CD4-positive, CD25-positive, alpha-beta regulatory T cell (primary cell): ENCODE measurements around the gene PDE2A. TPM values are rescaled to one million over a fixed set of nuclear protein-coding genes. Genes with fewer than 3 reads are reported as not detected.

ENCODE experiments used
- ATAC-seq, 2 donors: fragments of 150-1000 bp; cut with Tn5 transposase; one replicate each; pipeline ENCODE4 v1.10.0; 2021; ENCODE audit warnings: low read depth in 2 of 2, moderate number of reproducible peaks in 2 of 2, moderate library complexity in 1 of 2
- DNase-seq, 3 donors: peaks; one replicate each; pipeline versions ENCODE4 v3.0.0 to v3.0.0-alpha.2; 2012 to 2022; ENCODE audit warnings: mixed read lengths in 1 of 3
- H3K27ac ChIP-seq: one replicate; pipeline ENCODE4 v1.7.0; 2013; ENCODE audit warnings: mild to moderate bottlenecking, low read length; ENCODE audit not compliant: insufficient read depth, poor library complexity, severe bottlenecking
- H3K27me3 ChIP-seq: one replicate; pipeline ENCODE4 v1.7.0; 2013; ENCODE audit warnings: low read length; ENCODE audit not compliant: control insufficient read depth, insufficient read depth
- H3K36me3 ChIP-seq: one replicate; pipeline ENCODE4 v1.7.0; 2013; ENCODE audit warnings: mild to moderate bottlenecking, low read length, moderate library complexity; ENCODE audit not compliant: control insufficient read depth, insufficient read depth
- H3K4me1 ChIP-seq: 2 replicates; pipeline ENCODE4 v1.7.0; 2013; ENCODE audit warnings: mild to moderate bottlenecking, low read length; ENCODE audit not compliant: insufficient read depth, control insufficient read depth, poor library complexity, severe bottlenecking
- H3K4me3 ChIP-seq: one replicate; pipeline ENCODE4 v1.7.0; 2013; ENCODE audit warnings: low read depth, mild to moderate bottlenecking, low read length, moderate library complexity
- H3K9me3 ChIP-seq, 2 experiments: 1 replicate in 1 of 2; 2 replicates in 1 of 2; pipeline ENCODE4 v1.7.0; 2013; ENCODE audit warnings: low read length in 2 of 2, mild to moderate bottlenecking in 1 of 2, moderate library complexity in 1 of 2; ENCODE audit not compliant: control insufficient read depth in 2 of 2
- H3K27ac Mint-ChIP-seq, 3 donors: one replicate each; pipeline ENCODE4 v1.8.0; 2020 to 2022; ENCODE audit warnings: mild to moderate bottlenecking in 3 of 3, mixed read lengths in 3 of 3, moderate library complexity in 2 of 3
- H3K27me3 Mint-ChIP-seq: one replicate; pipeline ENCODE4 v1.8.0; 2022; ENCODE audit warnings: mild to moderate bottlenecking, mixed read lengths
- H3K36me3 Mint-ChIP-seq: one replicate; pipeline ENCODE4 v1.8.0; 2020; ENCODE audit warnings: mixed read lengths
- H3K4me1 Mint-ChIP-seq, 4 donors: one replicate each; pipeline ENCODE4 v1.8.0; 2020 to 2022; ENCODE audit warnings: mixed read lengths in 4 of 4, mild to moderate bottlenecking in 1 of 4
- H3K4me3 Mint-ChIP-seq, 4 donors: one replicate each; pipeline ENCODE4 v1.8.0; 2020 to 2022; ENCODE audit warnings: mild to moderate bottlenecking in 4 of 4, mixed read lengths in 4 of 4, moderate library complexity in 3 of 4
- H3K9me3 Mint-ChIP-seq, 7 donors: one replicate each; pipeline ENCODE4 v1.8.0; 2020 to 2022; ENCODE audit warnings: mixed read lengths in 7 of 7, mild to moderate bottlenecking in 3 of 7, moderate library complexity in 2 of 7
- polyA plus RNA-seq, 4 donors: library from polyadenylated mRNA; unstranded; fragments of 300-500 nt; fragmentation: Illumina TruSeq; gene quantifications; one replicate each; pipeline ENCODE4 v1.2.3, GENCODE V29; 2021
- total RNA-seq: library from RNA; stranded (reverse); gene quantifications from one replicate; pipeline ENCODE4 v1.2.3, GENCODE V29; 2022

Gene PDE2A
- total and polyA plus RNA-seq, 5 donors from 2014 or later, result 6.7 TPM; not detected in 4

GRCh38 chr11:72704028-72704782 is 30.0 kb upstream of the PDE2A start:
- H3K4me3 Mint-ChIP-seq, result no peak overlapping the region
- ATAC-seq, result no peak

GRCh38 chr11:72703267-72704008 is 29.2 kb upstream of the PDE2A start:
- Histone ChIP-seq H3K36me3 (peaks cover 84% of the 10 kb centered on the region), H3K27ac (no peak overlapping the region), H3K9me3 (no peaks in the 10 kb centered on the region), H3K27me3 (no peaks in the 10 kb centered on the region), H3K4me3 (no peak overlapping the region), H3K4me1 (no peaks in the 10 kb centered on the region)
- DNase-seq (no peak), ATAC-seq (no peak)
- Mint-ChIP-seq H3K27ac (no peak overlapping the region), H3K4me3 (no peak overlapping the region), H3K27me3 (no peaks in the 10 kb centered on the region), H3K9me3 (no peaks in the 10 kb centered on the region), H3K36me3 (peaks cover 44% of the 10 kb centered on the region), H3K4me1 (peaks cover 0 to 7% (median 6%) of the 10 kb centered on the region in 4 donors)

More at GRCh38 chr11:72704028-72704782, 30.0 kb upstream of the PDE2A start:
- DNase-seq, result no peak
- Mint-ChIP-seq H3K36me3 (peaks cover 40% of the 10 kb centered on the region), H3K27ac (no peak overlapping the region), H3K27me3 (no peaks in the 10 kb centered on the region), H3K9me3 (no peaks in the 10 kb centered on the region), H3K4me1 (peaks cover 0 to 11% (median 6%) of the 10 kb centered on the region in 4 donors)
- no peaks in the 10 kb centered on the region for H3K4me1 ChIP-seq
- H3K27me3 ChIP-seq, result no peaks in the 10 kb centered on the region
- no peaks in the 10 kb centered on the region for H3K9me3 ChIP-seq
- H3K4me3 ChIP-seq, result no peak overlapping the region
- H3K27ac ChIP-seq, result no peak overlapping the region
- peaks cover 83% of the 10 kb centered on the region for H3K36me3 ChIP-seq

- Mint-ChIP-seq H3K4me1 (peaks cover 0 to 6% (median 5%) of the 10 kb centered on the region in 4 donors), H3K9me3 (no peaks in the 10 kb centered on the region), H3K27ac (peak overlapping the region in 1 of 3 donors; percentile 65), H3K4me3 (no peak overlapping the region), H3K36me3 (peaks cover 44% of the 10 kb centered on the region), H3K27me3 (no peaks in the 10 kb centered on the region)
- Histone ChIP-seq H3K27me3 (no peaks in the 10 kb centered on the region), H3K36me3 (peaks cover 84% of the 10 kb centered on the region), H3K9me3 (no peaks in the 10 kb centered on the region), H3K4me3 (no peak overlapping the region), H3K27ac (no peak overlapping the region), H3K4me1 (no peaks in the 10 kb centered on the region)
- ATAC-seq, result no peak
- DNase-seq, result no peak
These were observed 28.5 kb upstream of the PDE2A start for GRCh38 chr11:72702577-72703241.

DNA sequence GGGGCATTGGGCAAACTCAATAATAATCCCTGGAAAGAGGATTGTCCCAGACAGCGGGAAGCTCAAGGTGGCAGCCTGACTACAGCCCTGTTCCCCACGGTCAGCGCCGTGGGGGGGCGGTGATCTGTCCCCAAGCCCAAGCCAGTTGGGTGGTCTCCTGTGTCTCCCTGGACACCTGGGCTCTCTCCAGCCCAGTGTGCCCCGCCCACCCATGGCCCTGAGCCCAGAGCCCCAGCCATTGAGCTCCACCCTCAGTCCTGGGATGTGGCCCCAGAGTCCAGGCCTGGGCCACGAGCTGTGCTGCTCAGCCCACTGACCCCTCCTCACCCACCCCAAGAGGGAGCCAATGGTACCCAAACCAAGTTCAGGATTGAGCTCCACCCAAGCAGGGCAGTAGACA is 27.9 kb upstream of the PDE2A start:
- DNase-seq (no peak), ATAC-seq (no peak)
- H3K9me3 ChIP-seq, result no peaks in the 10 kb centered on the region
- Mint-ChIP-seq H3K27me3 (no peaks in the 10 kb centered on the region), H3K4me3 (no peak overlapping the region), H3K36me3 (peaks cover 44% of the 10 kb centered on the region), H3K4me1 (peaks cover 0 to 6% (median 5%) of the 10 kb centered on the region in 4 donors), H3K27ac (peak overlapping the region in 1 of 3 donors; percentile 65), H3K9me3 (no peaks in the 10 kb centered on the region)
- peaks cover 83% of the 10 kb centered on the region for H3K36me3 ChIP-seq
- H3K27ac ChIP-seq, result no peak overlapping the region
- H3K4me1 ChIP-seq, result no peaks in the 10 kb centered on the region
- no peaks in the 10 kb centered on the region for H3K27me3 ChIP-seq
- no peak overlapping the region for H3K4me3 ChIP-seq

DNA sequence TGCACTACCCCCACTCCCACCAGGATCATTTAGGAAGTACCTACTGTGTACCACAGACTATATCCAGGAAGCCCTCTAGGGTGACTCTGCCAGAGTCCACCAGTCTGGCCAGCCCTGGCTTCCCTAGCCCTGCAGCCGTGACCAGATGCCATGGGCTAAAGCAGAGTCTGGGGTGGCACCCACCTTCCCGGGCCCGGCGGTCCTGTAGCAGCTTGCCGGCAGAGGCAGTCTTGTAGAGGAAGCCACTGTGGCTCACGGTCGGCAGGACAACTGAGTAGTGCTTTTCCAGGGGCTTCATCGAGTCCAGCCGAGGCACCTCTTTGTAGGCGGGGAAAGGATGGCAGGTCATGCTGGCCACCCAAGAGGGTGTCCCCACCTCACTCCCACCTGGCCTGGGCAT is 27.2 kb upstream of the PDE2A start:
- no peak overlapping the region for H3K4me3 Mint-ChIP-seq
- Histone ChIP-seq H3K27me3 (no peaks in the 10 kb centered on the region), H3K4me1 (no peaks in the 10 kb centered on the region), H3K27ac (no peak overlapping the region), H3K36me3 (peaks cover 82% of the 10 kb centered on the region), H3K9me3 (no peaks in the 10 kb centered on the region), H3K4me3 (no peak overlapping the region)
- no peak overlapping the region for H3K27ac Mint-ChIP-seq
- H3K36me3 Mint-ChIP-seq, result peaks cover 38% of the 10 kb centered on the region
- ATAC-seq (no peak), DNase-seq (no peak)
- H3K9me3 Mint-ChIP-seq, result no peaks in the 10 kb centered on the region
- H3K4me1 Mint-ChIP-seq, result peaks cover 0 to 6% (median 5%) of the 10 kb centered on the region in 4 donors
- H3K27me3 Mint-ChIP-seq, result no peaks in the 10 kb centered on the region

- H3K27ac Mint-ChIP-seq, result peak overlapping the region; percentile 35 to 67 (median 54)
- ATAC-seq (no peak), DNase-seq (no peak)
- H3K36me3 ChIP-seq, result peaks cover 82% of the 10 kb centered on the region
- H3K27ac ChIP-seq, result no peak overlapping the region
- H3K27me3 Mint-ChIP-seq, result no peaks in the 10 kb centered on the region
- H3K9me3 Mint-ChIP-seq, result no peaks in the 10 kb centered on the region
- peaks cover 0 to 6% (median 2%) of the 10 kb centered on the region in 4 donors for H3K4me1 Mint-ChIP-seq
- H3K4me3 Mint-ChIP-seq, result no peak overlapping the region
- no peaks in the 10 kb centered on the region for H3K9me3 ChIP-seq
- H3K4me3 ChIP-seq, result no peak overlapping the region
- H3K36me3 Mint-ChIP-seq, result peaks cover 38% of the 10 kb centered on the region
- no peaks in the 10 kb centered on the region for H3K27me3 ChIP-seq
- H3K4me1 ChIP-seq, result no peaks in the 10 kb centered on the region
These were observed 25.9 kb upstream of the PDE2A start for GRCh38 chr11:72700146-72700545.

DNA sequence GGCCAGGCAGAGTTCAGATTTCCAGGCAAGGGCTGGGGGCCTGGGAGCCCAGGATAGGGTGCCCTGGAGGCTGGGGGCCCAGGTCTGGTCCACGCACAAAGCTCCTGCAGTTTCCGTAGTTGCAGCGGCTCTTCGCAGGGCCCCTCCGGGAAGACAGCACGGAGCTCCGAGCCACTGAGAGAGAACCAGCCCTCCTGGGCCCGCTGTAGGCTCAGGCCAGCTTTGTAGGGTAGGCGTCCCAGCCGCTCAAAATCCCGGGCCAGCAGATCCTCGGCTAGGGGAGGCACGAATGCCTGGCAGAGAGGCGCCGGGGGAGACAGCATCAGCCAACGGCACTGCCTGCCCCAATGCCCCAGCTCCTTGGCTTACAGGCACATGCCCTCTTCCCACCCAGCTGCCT is 23.6 kb upstream of the PDE2A start:
- H3K4me3 ChIP-seq, result no peak overlapping the region
- H3K27ac ChIP-seq, result no peak overlapping the region
- H3K27ac Mint-ChIP-seq, result peak overlapping the region in 1 of 3 donors; percentile 11
- peaks cover 45% of the 10 kb centered on the region for H3K36me3 Mint-ChIP-seq
- H3K4me1 Mint-ChIP-seq, result peaks cover 0 to 3% (median 0%) of the 10 kb centered on the region in 4 donors
- H3K9me3 ChIP-seq, result no peaks in the 10 kb centered on the region
- DNase-seq (no peak), ATAC-seq (no peak)
- H3K27me3 ChIP-seq, result no peaks in the 10 kb centered on the region
- no peaks in the 10 kb centered on the region for H3K9me3 Mint-ChIP-seq
- H3K36me3 ChIP-seq, result peaks cover 93% of the 10 kb centered on the region
- H3K4me3 Mint-ChIP-seq, result no peak overlapping the region
- H3K4me1 ChIP-seq, result no peaks in the 10 kb centered on the region
- H3K27me3 Mint-ChIP-seq, result no peaks in the 10 kb centered on the region
